H1 (cell line): ENCODE data around the gene GALNT1.

Experiments used
- CHD2 ChIP-seq: IDR thresholded peaks from 2 replicates; pipeline ENCODE4 v1.6.1; 2012; ENCODE audit warnings: low read length, improper control_type of control experiment
- CTCF ChIP-seq, 3 experiments: IDR thresholded peaks; 1 replicate in 2 of 3; 2 replicates in 1 of 3; pipeline versions ENCODE4 v1.5.1 to v1.6.1; 2011; ENCODE audit warnings: low read length in 3 of 3, mild to moderate bottlenecking in 3 of 3, inconsistent platforms in 2 of 3, low read depth in 1 of 3, moderate library complexity in 1 of 3; ENCODE audit not compliant: insufficient read depth in 1 of 3; ENCODE audit errors: control extremely low read depth in 1 of 3
- EP300 ChIP-seq, 2 experiments: IDR thresholded peaks; 1 replicate in 1 of 2; 2 replicates in 1 of 2; pipeline ENCODE4 v1.6.1; 2011 to 2012; ENCODE audit warnings: low read depth in 2 of 2, low read length in 2 of 2, mild to moderate bottlenecking in 2 of 2, borderline replicate concordance in 1 of 2, inconsistent platforms in 1 of 2, moderate library complexity in 1 of 2
- GABPA ChIP-seq: IDR thresholded peaks from 2 replicates; pipeline ENCODE4 v1.6.1; 2011; ENCODE audit warnings: mild to moderate bottlenecking, low read length, moderate library complexity, borderline replicate concordance; ENCODE audit not compliant: insufficient read depth
- MAFK ChIP-seq: IDR thresholded peaks from 2 replicates; pipeline ENCODE4 v1.6.1; 2012; ENCODE audit warnings: low read depth, mild to moderate bottlenecking, improper control_type of control experiment, low read length
- MAX ChIP-seq: IDR thresholded peaks from 2 replicates; pipeline ENCODE4 v1.6.1; 2012; ENCODE audit warnings: inconsistent platforms
- POLR2A ChIP-seq, 2 experiments: IDR thresholded peaks; 1 replicate in 1 of 2; 2 replicates in 1 of 2; pipeline ENCODE4 v1.6.1; 2011; ENCODE audit warnings: low read depth in 2 of 2, low read length in 2 of 2, mild to moderate bottlenecking in 2 of 2; ENCODE audit errors: control extremely low read depth in 1 of 2
- POLR2AphosphoS5 ChIP-seq: IDR thresholded peaks from 2 replicates; pipeline ENCODE4 v1.6.1; 2011; ENCODE audit warnings: low read depth, low read length
- RFX5 ChIP-seq: IDR thresholded peaks from 2 replicates; pipeline ENCODE4 v1.6.1; 2011; ENCODE audit warnings: low read depth, low read length, improper control_type of control experiment, borderline replicate concordance
- RNF2 ChIP-seq: fragments of 200-900, 300-1000 bp; sonication (generic); IDR thresholded peaks from 2 replicates; pipeline ENCODE4 v1.7.1; 2016; ENCODE audit warnings: borderline replicate concordance, low read depth, mild to moderate bottlenecking, antibody characterized with exemption, low read length; ENCODE audit not compliant: poor library complexity, severe bottlenecking; ENCODE audit errors: missing control alignments
- SIN3A ChIP-seq, 2 experiments: IDR thresholded peaks in 1 of 2; conservative IDR thresholded peaks in 1 of 2; 2 replicates each; pipeline ENCODE4 v1.6.1; 2011 to 2012; ENCODE audit warnings: low read length in 2 of 2, improper control_type of control experiment in 1 of 2, low read depth in 1 of 2, mild to moderate bottlenecking in 1 of 2
- SP1 ChIP-seq: IDR thresholded peaks from 2 replicates; pipeline ENCODE4 v1.6.1; 2011; ENCODE audit warnings: low read depth, low read length

GRCh38 chr18:35635170-35635569 is 53.6 kb downstream of the GALNT1 start:
- no peak for TF ChIP-seq SP1
- TF ChIP-seq SIN3A (conservative IDR thresholded peaks at IDR 0.05 in 1 of 2, IDR thresholded peaks at IDR 0.05 in 1 of 2; ENCODE audit: low read depth in 1 of 2, low read length in 2 of 2), result no peak
- TF ChIP-seq RFX5, result no peak
- no peak for TF ChIP-seq EP300 (IDR thresholded peaks at IDR 0.05; ENCODE audit: borderline replicate concordance in 1 of 2, low read depth in 2 of 2, low read length in 2 of 2)
- no peak for TF ChIP-seq MAFK
- TF ChIP-seq CTCF (IDR thresholded peaks at IDR 0.05; ENCODE audit: control extremely low read depth in 1 of 3, insufficient read depth in 1 of 3, low read depth in 1 of 3, low read length in 3 of 3), result no peak
- TF ChIP-seq POLR2A (IDR thresholded peaks at IDR 0.05; ENCODE audit: control extremely low read depth in 1 of 2, low read depth in 2 of 2, low read length in 2 of 2), result no peak
- no peak for TF ChIP-seq POLR2AphosphoS5
- TF ChIP-seq RNF2, result no peak
- TF ChIP-seq CHD2, result no peak
- no peak for TF ChIP-seq GABPA
- TF ChIP-seq MAX, result no peak
